H1 (cell line): ENCODE data around the gene ING5. TPM values are rescaled to one million over a fixed set of nuclear protein-coding genes. Genes with fewer than 3 reads are reported as not detected.

Experiments
- CTCF ChIA-PET: fragments of 300-600 bp; sonication (Branson Sonifier 250); formaldehyde crosslinking; loops from one replicate; lab custom pipeline; 2021; ENCODE audit not compliant: partially characterized antibody; lab: Charles Lee
- POLR2A ChIA-PET: fragments of 300-600 bp; sonication (Branson Sonifier 250); formaldehyde crosslinking; loops from one replicate; lab custom pipeline; 2021; ENCODE audit warnings: inconsistent platforms; ENCODE audit not compliant: partially characterized antibody; lab: Charles Lee
- DNase-seq, 2 experiments: peaks; one replicate each; pipeline versions ENCODE4 v3.0.0 to v3.0.0-alpha.2; 2010 to 2022; ENCODE audit warnings: low spot score in 2 of 2, low read depth in 1 of 2, mixed read lengths in 1 of 2
- FAIRE-seq: peaks from 2 replicates; lab custom pipeline; 2011; peaks lifted over from hg19 to GRCh38; lab: Jason Lieb, UNC
- H2AFZ ChIP-seq: 2 replicates; pipeline ENCODE4 v1.8.1; 2012; ENCODE audit warnings: low read length, inconsistent platforms
- H2AK5ac ChIP-seq: 2 replicates; pipeline ENCODE4 v1.6.1; 2013; ENCODE audit warnings: low read depth, low read length
- H2BK120ac ChIP-seq: replicated peaks from 2 replicates; pipeline ENCODE3; 2013; ENCODE audit warnings: low read depth, low read length, inconsistent platforms
- H2BK12ac ChIP-seq: 2 replicates; pipeline ENCODE4 v1.6.1; 2013; ENCODE audit warnings: low read depth, low read length
- H2BK15ac ChIP-seq: 2 replicates; pipeline ENCODE4 v1.6.1; 2013; ENCODE audit warnings: low read length
- H2BK20ac ChIP-seq: 2 replicates; pipeline ENCODE4 v1.6.1; 2013; ENCODE audit warnings: low read length
- H2BK5ac ChIP-seq: 2 replicates; pipeline ENCODE4 v1.6.1; 2013; ENCODE audit warnings: low read depth, low read length
- H3K14ac ChIP-seq: 2 replicates; pipeline ENCODE4 v1.6.1; 2013; ENCODE audit warnings: inconsistent platforms; ENCODE audit not compliant: insufficient read length
- H3K18ac ChIP-seq: 2 replicates; pipeline ENCODE4 v1.6.1; 2013; ENCODE audit warnings: low read length; ENCODE audit errors: extremely low read depth
- H3K23ac ChIP-seq: 2 replicates; pipeline ENCODE4 v1.6.1; 2013; ENCODE audit warnings: inconsistent platforms; ENCODE audit not compliant: insufficient read length
- H3K23me2 ChIP-seq: 2 replicates; pipeline ENCODE4 v1.6.1; 2013; ENCODE audit warnings: low read depth, low read length
- H3K27ac ChIP-seq: 2 replicates; pipeline ENCODE4 v1.6.1; 2011; ENCODE audit warnings: low read depth, low read length, inconsistent platforms
- H3K27me3 ChIP-seq, 4 experiments: replicated peaks in 1 of 4; 1 replicate in 1 of 4; 2 replicates in 3 of 4; pipeline versions ENCODE4 v1.6.1 to v1.8.1; 2011 to 2013; ENCODE audit warnings: low read length in 3 of 4, mild to moderate bottlenecking in 3 of 4, inconsistent platforms in 2 of 4, mixed read lengths in 2 of 4, moderate library complexity in 1 of 4; ENCODE audit not compliant: control insufficient read depth in 3 of 4, insufficient read depth in 3 of 4; ENCODE audit errors: extremely low read depth in 1 of 4
- H3K36me3 ChIP-seq, 4 experiments: 2 replicates each; pipeline versions ENCODE4 v1.6.1 to v1.8.1; 2011 to 2013; ENCODE audit warnings: mild to moderate bottlenecking in 4 of 4, low read length in 3 of 4, moderate library complexity in 2 of 4, control low read depth in 1 of 4, inconsistent platforms in 1 of 4; ENCODE audit not compliant: insufficient read depth in 4 of 4, control insufficient read depth in 2 of 4
- H3K4ac ChIP-seq: replicated peaks from 2 replicates; pipeline ENCODE3; 2013; ENCODE audit warnings: low read length, low read depth, mixed read lengths, inconsistent platforms; ENCODE audit not compliant: insufficient read length
- H3K4me1 ChIP-seq, 4 experiments: replicated peaks in 1 of 4; 1 replicate in 1 of 4; 2 replicates in 3 of 4; pipeline versions ENCODE4 v1.6.1 to v1.8.1; 2011 to 2013; ENCODE audit warnings: low read length in 3 of 4, inconsistent platforms in 2 of 4, mixed read lengths in 1 of 4; ENCODE audit not compliant: insufficient read depth in 4 of 4, control insufficient read depth in 3 of 4
- H3K4me2 ChIP-seq, 2 experiments: 2 replicates each; pipeline versions ENCODE4 v1.6.1 to v1.8.1; 2011 to 2013; ENCODE audit warnings: low read depth in 2 of 2, low read length in 2 of 2, control low read depth in 1 of 2, inconsistent platforms in 1 of 2, mild to moderate bottlenecking in 1 of 2; ENCODE audit not compliant: insufficient read depth in 1 of 2
- H3K4me3 ChIP-seq, 4 experiments: fragments of 200-600, 300-600 bp in 1 of 4; sonication (generic), shearing (Covaris generic), sonication (Bioruptor Twin) in 1 of 4; 2 replicates each; pipeline versions ENCODE4 v1.5.1 to v1.8.1; 2011 to 2016; ENCODE audit warnings: low read length in 4 of 4, low read depth in 3 of 4, control low read depth in 2 of 4, inconsistent platforms in 2 of 4, mild to moderate bottlenecking in 2 of 4, mixed read lengths in 1 of 4, moderate library complexity in 1 of 4; ENCODE audit not compliant: insufficient read depth in 2 of 4; ENCODE audit errors: extremely low read depth in 1 of 4
- H3K56ac ChIP-seq: replicated peaks from 2 replicates; pipeline ENCODE3; 2013; ENCODE audit warnings: low read depth, mild to moderate bottlenecking, mixed read lengths, low read length, inconsistent platforms; ENCODE audit not compliant: insufficient read length
- H3K79me1 ChIP-seq: 2 replicates; pipeline ENCODE4 v1.6.1; 2013; ENCODE audit warnings: low read depth, low read length, control low read depth
- H3K79me2 ChIP-seq, 2 experiments: 2 replicates each; pipeline versions ENCODE4 v1.6.1 to v1.8.1; 2012 to 2013; ENCODE audit warnings: low read length in 2 of 2, mild to moderate bottlenecking in 2 of 2, inconsistent platforms in 1 of 2; ENCODE audit not compliant: insufficient read depth in 2 of 2, control insufficient read depth in 1 of 2
- H3K9ac ChIP-seq, 4 experiments: replicated peaks in 1 of 4; 1 replicate in 1 of 4; 2 replicates in 3 of 4; pipeline versions ENCODE4 v1.6.1 to v1.8.1; 2011 to 2013; ENCODE audit warnings: low read depth in 3 of 4, low read length in 3 of 4, control low read depth in 2 of 4, mild to moderate bottlenecking in 2 of 4, moderate library complexity in 2 of 4, inconsistent platforms in 1 of 4; ENCODE audit errors: extremely low read depth in 1 of 4
- H3K9me3 ChIP-seq, 2 experiments: 2 replicates each; pipeline versions ENCODE4 v1.6.1 to v1.8.1; 2012 to 2013; ENCODE audit warnings: mild to moderate bottlenecking in 2 of 2, moderate library complexity in 2 of 2, control low read depth in 1 of 2, inconsistent platforms in 1 of 2, low read depth in 1 of 2, low read length in 1 of 2, mixed read lengths in 1 of 2; ENCODE audit not compliant: insufficient read depth in 2 of 2
- H4K20me1 ChIP-seq, 2 experiments: replicated peaks in 1 of 2; 2 replicates each; pipeline versions ENCODE3 to v1.8.1; 2011 to 2013; ENCODE audit warnings: inconsistent platforms in 2 of 2, low read length in 2 of 2, mild to moderate bottlenecking in 1 of 2; ENCODE audit not compliant: insufficient read depth in 2 of 2, control insufficient read depth in 1 of 2
- H4K5ac ChIP-seq: 2 replicates; pipeline ENCODE4 v1.6.1; 2013; ENCODE audit warnings: low read length, low read depth, mixed read lengths, inconsistent platforms; ENCODE audit not compliant: insufficient read length
- H4K8ac ChIP-seq: 2 replicates; pipeline ENCODE4 v1.8.0; 2013; ENCODE audit warnings: mild to moderate bottlenecking, moderate library complexity, low read length, inconsistent platforms; ENCODE audit not compliant: insufficient read depth; ENCODE audit errors: extremely low read depth
- H4K91ac ChIP-seq: replicated peaks from 2 replicates; pipeline ENCODE3; 2013; ENCODE audit warnings: low read length, mixed read lengths, inconsistent platforms; ENCODE audit not compliant: insufficient read length
- BACH1 ChIP-seq: IDR thresholded peaks from 2 replicates; pipeline ENCODE4 v1.6.1; 2012; ENCODE audit warnings: low read length, improper control_type of control experiment
- CHD1 ChIP-seq: IDR thresholded peaks from 2 replicates; pipeline ENCODE4 v1.6.1; 2012; ENCODE audit warnings: low read depth, low read length, improper control_type of control experiment
- CHD2 ChIP-seq: IDR thresholded peaks from 2 replicates; pipeline ENCODE4 v1.6.1; 2012; ENCODE audit warnings: low read length, improper control_type of control experiment
- CREB1 ChIP-seq: IDR thresholded peaks from 2 replicates; pipeline ENCODE4 v1.6.1; 2012; ENCODE audit warnings: inconsistent platforms
- CTBP2 ChIP-seq: IDR thresholded peaks from 2 replicates; pipeline ENCODE4 v1.7.0; 2011; ENCODE audit warnings: borderline replicate concordance, mild to moderate bottlenecking, moderate library complexity, mixed read lengths, low read length; ENCODE audit not compliant: insufficient read depth, insufficient read length
- EP300 ChIP-seq, 2 experiments: IDR thresholded peaks; 1 replicate in 1 of 2; 2 replicates in 1 of 2; pipeline ENCODE4 v1.6.1; 2011 to 2012; ENCODE audit warnings: low read depth in 2 of 2, low read length in 2 of 2, mild to moderate bottlenecking in 2 of 2, borderline replicate concordance in 1 of 2, inconsistent platforms in 1 of 2, moderate library complexity in 1 of 2
- KDM4A ChIP-seq: IDR thresholded peaks from one replicate; pipeline ENCODE4 v1.7.1; 2012; ENCODE audit warnings: low read depth, mild to moderate bottlenecking, moderate library complexity, low read length, inconsistent platforms; ENCODE audit not compliant: severe bottlenecking
- PHF8 ChIP-seq: fragments of 200-600 bp; sonication (generic); conservative IDR thresholded peaks from 2 replicates; pipeline ENCODE4 v1.7.1; 2012; ENCODE audit warnings: low read depth, mild to moderate bottlenecking, inconsistent platforms, low read length, moderate library complexity
- POLR2AphosphoS5 ChIP-seq: IDR thresholded peaks from 2 replicates; pipeline ENCODE4 v1.6.1; 2011; ENCODE audit warnings: low read depth, low read length
- SAP30 ChIP-seq: fragments of 300-600 bp; sonication (generic); IDR thresholded peaks from 2 replicates; pipeline ENCODE4 v1.7.1; 2012; ENCODE audit warnings: low read length, moderate library complexity, mild to moderate bottlenecking, inconsistent platforms; ENCODE audit not compliant: insufficient read depth, insufficient replicate concordance
- SUZ12 ChIP-seq: fragments of 200-600 bp; sonication (generic); IDR thresholded peaks from 2 replicates; pipeline ENCODE4 v1.6.1; 2012; ENCODE audit warnings: mild to moderate bottlenecking, inconsistent platforms, low read length, moderate library complexity, mixed read lengths
- ZNF274 ChIP-seq: IDR thresholded peaks from 2 replicates; pipeline ENCODE4 v1.7.0; 2012; ENCODE audit warnings: low read length, borderline replicate concordance; ENCODE audit errors: extremely low read depth
- WGBS, 2 experiments: shearing (Covaris generic) in 1 of 2; methylation state at CpG; one replicate each; pipeline versions ENCODE4 v1.1.6 to v1.1.7; 2013 to 2015; ENCODE audit warnings: low lambda C conversion rate in 2 of 2, mixed read lengths in 2 of 2, inconsistent platforms in 1 of 2, low coverage in 1 of 2, missing lambda C conversion rate in 1 of 2; ENCODE audit not compliant: insufficient replicate concordance in 2 of 2, insufficient coverage in 1 of 2, insufficient read length in 1 of 2; ENCODE audit errors: extremely low coverage in 1 of 2, missing lambda C conversion rate in 1 of 2; 5-methylcytosine and 5-hydroxymethylcytosine counted together
- polyA plus RNA-seq, 7 experiments: library from polyadenylated mRNA; depleted of rRNA in 3 of 7; stranded (reverse) in 5 of 7; unstranded in 2 of 7; fragments of >200 nt in 5 of 7; fragments of 200-250 nt in 2 of 7; gene quantifications; 1 replicate in 5 of 7; 2 replicates in 1 of 7; 4 replicates in 1 of 7; pipeline versions ENCODE4 v1.2.1 to v1.2.3, GENCODE V29; 2011 to 2013; ENCODE audit warnings: missing spikeins in 2 of 7, mixed read lengths in 2 of 7
- total RNA-seq: library from RNA; stranded (reverse); fragmentation: NEBNext Ultra II Directional; extraction: Animal tissue kit (Norgen Biotek cat#: 25700); gene quantifications from 2 replicates; pipeline ENCODE4 v1.2.1, GENCODE V29; 2021

Gene ING5
- total and polyA plus RNA-seq, 2 of the 8 experiments (the other 6 are each of a cell fraction or from before 2014, with no cell fraction given), result 41.5 to 47.4 TPM

DNA sequence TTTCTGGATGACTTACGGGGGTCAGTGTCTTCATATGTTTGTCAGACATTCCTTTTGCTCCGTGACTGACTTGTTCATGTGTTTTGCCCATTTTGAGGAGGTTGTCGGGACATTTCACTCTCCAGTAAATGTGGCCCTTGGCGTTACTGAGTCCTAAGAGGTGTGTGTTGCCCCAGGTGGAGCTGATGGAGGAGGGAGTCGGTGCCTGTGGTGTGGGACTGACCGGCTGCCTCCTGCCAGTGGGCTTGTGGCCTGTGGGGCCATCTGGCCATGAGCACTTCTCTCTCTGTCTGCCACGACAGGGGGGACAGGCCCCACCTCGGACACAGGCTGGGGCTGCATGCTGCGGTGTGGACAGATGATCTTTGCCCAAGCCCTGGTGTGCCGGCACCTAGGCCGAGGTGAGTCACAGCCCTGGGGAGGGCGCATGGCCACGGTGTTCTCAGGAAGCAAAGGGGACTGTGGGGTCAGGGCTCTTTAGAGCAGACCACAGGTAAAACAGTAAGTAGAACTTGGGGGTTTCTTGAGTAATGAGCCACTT lies 48.6 kb upstream of the ING5 start:
- POLR2A ChIA-PET, result no interaction called here
- Histone ChIP-seq H3K4me1 (peaks cover 2 to 11% (median 4%) of the 10 kb centered on the region in 4 experiments), H4K20me1 (peaks cover 23 to 27% of the 10 kb centered on the region in 2 experiments)

More for the DNA sequence above, 48.6 kb upstream of the ING5 start:
- H2AFZ ChIP-seq, result no peak overlapping the region
- H2AK5ac ChIP-seq, result no peak overlapping the region
- no peak overlapping the region for H3K14ac ChIP-seq
- H3K23ac ChIP-seq, result no peak overlapping the region
- no peak overlapping the region for H3K9ac ChIP-seq
- no peak for TF ChIP-seq EP300 (IDR thresholded peaks at IDR 0.05; ENCODE audit: borderline replicate concordance in 1 of 2, low read depth in 2 of 2, low read length in 2 of 2)
- TF ChIP-seq CREB1, result no peak
- TF ChIP-seq CHD2, result no peak
- no peak for TF ChIP-seq CTBP2
- TF ChIP-seq ZNF274, result no peak
- no peak for TF ChIP-seq POLR2AphosphoS5
- no peak for TF ChIP-seq SUZ12
- no peak for TF ChIP-seq BACH1
- TF ChIP-seq CHD1, result no peak
- no peak for TF ChIP-seq SAP30
- no peak for TF ChIP-seq KDM4A
- TF ChIP-seq PHF8, result no peak
- no peak overlapping the region for H2BK5ac ChIP-seq
- H2BK20ac ChIP-seq, result no peak overlapping the region
- H3K27me3 ChIP-seq, result no peaks in the 10 kb centered on the region
- peaks cover 10% of the 10 kb centered on the region for H3K79me1 ChIP-seq
- no peaks in the 10 kb centered on the region for H3K9me3 ChIP-seq
- H2BK15ac ChIP-seq, result no peak overlapping the region
- no peak overlapping the region for H3K27ac ChIP-seq
- H2BK12ac ChIP-seq, result no peak overlapping the region
- no peak overlapping the region for H4K91ac ChIP-seq
- H3K18ac ChIP-seq, result no peak overlapping the region
- H3K4me2 ChIP-seq, result no peak overlapping the region
- 90% methylated on average over 13 of the region's 13 CpGs; no CpG with 5 or more reads in 1 of the 2 experiments for whole genome bisulfite sequencing, 2 experiments
- no peak overlapping the region for H3K4me3 ChIP-seq
- no peak overlapping the region for H3K56ac ChIP-seq
- peaks cover 5 to 40% (median 24%) of the 10 kb centered on the region in 4 experiments; a peak in 7 of 8 replicates for H3K36me3 ChIP-seq
- no peak overlapping the region for H3K4ac ChIP-seq
- H4K8ac ChIP-seq, result no peak overlapping the region
- FAIRE-seq (no peak), DNase-seq (no peak)
- no peak overlapping the region for H4K5ac ChIP-seq
- H2BK120ac ChIP-seq, result no peak overlapping the region
- H3K79me2 ChIP-seq, result peaks cover 6 to 33% of the 10 kb centered on the region in 2 experiments; a peak in 3 of 4 replicates
- no peaks in the 10 kb centered on the region for H3K23me2 ChIP-seq
- CTCF ChIA-PET, result interaction anchor here (0.6 kb wide), 1 partner anchor 11 kb away, joined by 3 read pairs; no protein-coding TSS in a partner anchor
